ENCODE results near the gene UBXN2A.

DNA sequence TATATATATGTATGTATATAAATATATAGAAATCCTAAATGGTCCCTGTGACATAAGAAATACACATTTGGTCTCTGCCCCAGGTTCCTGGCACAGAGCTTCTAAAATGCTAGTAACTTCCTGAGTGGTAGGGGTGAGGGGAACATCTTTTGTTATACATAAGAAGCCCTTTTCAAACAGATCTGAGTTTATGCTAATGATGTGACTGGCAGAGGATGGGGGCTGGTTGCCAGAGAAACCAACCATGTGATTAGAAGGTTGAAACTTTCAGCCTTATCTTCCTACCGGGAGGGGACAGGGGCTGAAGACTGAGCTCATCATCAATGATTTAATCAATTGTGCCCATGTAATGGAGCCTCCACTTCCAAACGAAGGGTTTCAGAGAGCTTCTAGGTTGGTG lies 86.0 kb downstream of the UBXN2A start:
- TF ChIP-seq, protein P1, sequence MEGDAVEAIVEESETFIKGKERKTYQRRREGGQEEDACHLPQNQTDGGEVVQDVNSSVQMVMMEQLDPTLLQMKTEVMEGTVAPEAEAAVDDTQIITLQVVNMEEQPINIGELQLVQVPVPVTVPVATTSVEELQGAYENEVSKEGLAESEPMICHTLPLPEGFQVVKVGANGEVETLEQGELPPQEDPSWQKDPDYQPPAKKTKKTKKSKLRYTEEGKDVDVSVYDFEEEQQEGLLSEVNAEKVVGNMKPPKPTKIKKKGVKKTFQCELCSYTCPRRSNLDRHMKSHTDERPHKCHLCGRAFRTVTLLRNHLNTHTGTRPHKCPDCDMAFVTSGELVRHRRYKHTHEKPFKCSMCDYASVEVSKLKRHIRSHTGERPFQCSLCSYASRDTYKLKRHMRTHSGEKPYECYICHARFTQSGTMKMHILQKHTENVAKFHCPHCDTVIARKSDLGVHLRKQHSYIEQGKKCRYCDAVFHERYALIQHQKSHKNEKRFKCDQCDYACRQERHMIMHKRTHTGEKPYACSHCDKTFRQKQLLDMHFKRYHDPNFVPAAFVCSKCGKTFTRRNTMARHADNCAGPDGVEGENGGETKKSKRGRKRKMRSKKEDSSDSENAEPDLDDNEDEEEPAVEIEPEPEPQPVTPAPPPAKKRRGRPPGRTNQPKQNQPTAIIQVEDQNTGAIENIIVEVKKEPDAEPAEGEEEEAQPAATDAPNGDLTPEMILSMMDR (IDR thresholded peaks at IDR 0.05) = no peak
- TF ChIP-seq POLR2A (IDR thresholded peaks at IDR 0.05) = no peak
